ENCODE data around the gene SERPINB1.

SERPINB1 gene

DNA sequence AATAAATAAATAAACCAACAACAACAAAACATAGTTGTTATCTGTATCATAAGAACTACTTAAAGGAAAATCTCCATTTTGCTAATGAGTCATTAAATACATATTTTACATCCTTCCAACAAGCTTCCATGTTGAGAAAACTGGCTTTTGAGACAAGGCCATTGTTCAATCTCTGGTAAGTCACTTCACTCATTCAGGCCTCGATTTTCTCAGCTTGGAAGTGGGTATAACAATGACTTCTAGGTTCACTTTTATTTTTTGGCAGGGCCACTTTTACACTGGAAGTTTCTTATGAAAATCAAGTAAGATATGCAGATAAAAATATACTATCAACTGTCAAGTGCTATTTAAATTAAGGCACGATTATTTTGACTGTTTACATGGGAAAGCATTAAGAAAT is 46.5 kb downstream of the SERPINB1 start:
- DNase-seq (ENCODE audit: extremely low spot score), result no peak
- POLR2A ChIA-PET, result no interaction called here
- CTCF ChIA-PET, result interaction anchor here (0.5 kb wide), 1 partner anchor 42 kb away, joined by 3 read pairs; no protein-coding TSS in a partner anchor
- TF ChIP-seq PKNOX1 (IDR thresholded peaks at IDR 0.05) (no peak), BHLHE40 (IDR thresholded peaks at IDR 0.05; ENCODE audit: borderline replicate concordance) (no peak), ARNT (IDR thresholded peaks at IDR 0.05) (no peak), L3MBTL2 (conservative IDR thresholded peaks at IDR 0.05) (no peak), LEF1 (IDR thresholded peaks at IDR 0.05; ENCODE audit: borderline replicate concordance) (no peak), ZNF384 (IDR thresholded peaks at IDR 0.05) (no peak), SP1 (IDR thresholded peaks at IDR 0.05) (no peak), FOXA1 (IDR thresholded peaks at IDR 0.05) (no peak), FOXM1 (IDR thresholded peaks at IDR 0.05; ENCODE audit: borderline replicate concordance) (no peak), HDGF (IDR thresholded peaks at IDR 0.05; ENCODE audit: borderline replicate concordance) (no peak), NFRKB (IDR thresholded peaks at IDR 0.05) (no peak), CTBP1 (IDR thresholded peaks at IDR 0.05; ENCODE audit: borderline replicate concordance) (no peak), ELF4 (IDR thresholded peaks at IDR 0.05) (no peak)

DNA sequence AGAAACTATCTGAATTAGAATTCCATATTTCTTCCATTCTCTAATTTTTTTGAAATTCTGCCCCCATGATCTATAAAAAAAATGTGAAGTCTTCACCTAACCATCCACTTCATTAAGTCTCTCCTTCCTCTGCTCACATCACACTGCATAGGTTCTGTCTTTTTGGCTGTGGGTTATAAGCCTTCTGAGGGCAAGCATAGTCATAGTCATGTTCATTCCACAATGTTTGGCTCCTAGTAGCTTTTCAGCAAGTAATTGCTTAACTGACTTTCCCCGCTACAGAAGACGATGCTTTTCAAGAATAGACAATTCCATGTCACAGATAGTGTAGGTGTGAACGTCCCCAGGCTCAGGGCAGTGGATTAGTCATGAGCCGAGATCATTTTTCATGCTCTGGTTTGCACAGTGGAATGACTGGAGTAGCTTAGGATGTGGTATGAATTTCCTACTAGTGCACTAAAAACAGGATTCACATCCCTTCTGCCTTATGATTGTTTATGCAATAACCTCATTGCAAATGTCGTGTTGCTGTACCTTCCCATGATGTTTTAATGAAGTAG is 47.4 kb downstream of the SERPINB1 start:
- ChIA-PET CTCF (no interaction called here), POLR2A (no interaction called here)
- DNase-seq (ENCODE audit: extremely low spot score), result no peak
- TF ChIP-seq FOXM1 (IDR thresholded peaks at IDR 0.05; ENCODE audit: borderline replicate concordance) (no peak), SUZ12 (IDR thresholded peaks at IDR 0.05) (no peak), ARNT (IDR thresholded peaks at IDR 0.05) (no peak), BHLHE40 (IDR thresholded peaks at IDR 0.05; ENCODE audit: borderline replicate concordance) (no peak), NFRKB (IDR thresholded peaks at IDR 0.05) (no peak), SP1 (IDR thresholded peaks at IDR 0.05) (no peak), ZNF384 (IDR thresholded peaks at IDR 0.05) (no peak), FOXA1 (IDR thresholded peaks at IDR 0.05) (no peak), ELF4 (IDR thresholded peaks at IDR 0.05) (no peak), FOXK2 (IDR thresholded peaks at IDR 0.05) (no peak), TARDBP (IDR thresholded peaks at IDR 0.05) (no peak)

GRCh38 chr6:2793534-2794151 is 48.0 kb downstream of the SERPINB1 start:
- ChIA-PET POLR2A (no interaction called here), CTCF (interaction anchor here (0.7 kb wide), 1 partner anchor 60 kb away, joined by 3 read pairs; no protein-coding TSS in a partner anchor)
- TF ChIP-seq FOXA1 (IDR thresholded peaks at IDR 0.05), result no peak
- DNase-seq (ENCODE audit: extremely low spot score), result no peak

- no peak for DNase-seq (ENCODE audit: extremely low spot score)
- POLR2A ChIA-PET, result no interaction called here
- CTCF ChIA-PET, result interaction anchor here (1.0 to 1.8 kb wide), 7 partner anchors 8 to 160 kb away, joined by 3 to 6 read pairs (median 4); no protein-coding TSS in a partner anchor
- TF ChIP-seq ELF4 (IDR thresholded peaks at IDR 0.05), result no peak
- no peak for TF ChIP-seq HDGF (IDR thresholded peaks at IDR 0.05; ENCODE audit: borderline replicate concordance)
- TF ChIP-seq TARDBP (IDR thresholded peaks at IDR 0.05), result no peak
- TF ChIP-seq FOXA1 (IDR thresholded peaks at IDR 0.05), result no peak
- TF ChIP-seq NFRKB (IDR thresholded peaks at IDR 0.05), result no peak
Measured at GRCh38 chr6:2792330-2793110, 49.1 kb downstream of the SERPINB1 start.

GRCh38 chr6:2791450-2791974 is 50.2 kb downstream of the SERPINB1 start:
- ChIA-PET POLR2A (interaction anchor here (0.5 to 1.3 kb wide), 5 partner anchors 21 to 197 kb away, joined by 3 to 5 read pairs (median 4); partner anchors contain the start of genes SERPINB1 and WRNIP1), CTCF (interaction anchor here (0.6 to 1.8 kb wide), 23 partner anchors 9 to 205 kb away, joined by 3 to 14 read pairs (median 4); partner anchors contain the start of gene SERPINB1)
- no peak for TF ChIP-seq L3MBTL2 (conservative IDR thresholded peaks at IDR 0.05)
- TF ChIP-seq SUZ12 (IDR thresholded peaks at IDR 0.05), result no peak
- no peak for TF ChIP-seq PKNOX1 (IDR thresholded peaks at IDR 0.05)
- no peak for TF ChIP-seq SP1 (IDR thresholded peaks at IDR 0.05)
- no peak for TF ChIP-seq ELF4 (IDR thresholded peaks at IDR 0.05)
- no peak for TF ChIP-seq LEF1 (IDR thresholded peaks at IDR 0.05; ENCODE audit: borderline replicate concordance)
- TF ChIP-seq TARDBP (IDR thresholded peaks at IDR 0.05), result no peak
- no peak for TF ChIP-seq HDGF (IDR thresholded peaks at IDR 0.05; ENCODE audit: borderline replicate concordance)
- DNase-seq (ENCODE audit: extremely low spot score), result no peak

GRCh38 chr6:2790588-2791449 is 50.8 kb downstream of the SERPINB1 start:
- DNase-seq (ENCODE audit: extremely low spot score), result peak; percentile 72
- TF ChIP-seq PKNOX1 (IDR thresholded peaks at IDR 0.05), result peak; percentile 71
- no peak for TF ChIP-seq SUZ12 (IDR thresholded peaks at IDR 0.05)
- CTCF ChIA-PET, result interaction anchor here (0.6 to 1.8 kb wide), 23 partner anchors 9 to 206 kb away, joined by 3 to 14 read pairs (median 4); partner anchors contain the start of gene SERPINB1
- POLR2A ChIA-PET, result interaction anchor here (1.0 to 1.3 kb wide), 4 partner anchors 21 to 198 kb away, joined by 3 to 5 read pairs (median 4); partner anchors contain the start of gene SERPINB1
